ENCODE data around the gene DDI1. TPM values are rescaled to one million over a fixed set of nuclear protein-coding genes. Genes with fewer than 3 reads are reported as not detected.

Gene DDI1
- total RNA-seq, 1 donor from 2014 or later: not detected

DNA sequence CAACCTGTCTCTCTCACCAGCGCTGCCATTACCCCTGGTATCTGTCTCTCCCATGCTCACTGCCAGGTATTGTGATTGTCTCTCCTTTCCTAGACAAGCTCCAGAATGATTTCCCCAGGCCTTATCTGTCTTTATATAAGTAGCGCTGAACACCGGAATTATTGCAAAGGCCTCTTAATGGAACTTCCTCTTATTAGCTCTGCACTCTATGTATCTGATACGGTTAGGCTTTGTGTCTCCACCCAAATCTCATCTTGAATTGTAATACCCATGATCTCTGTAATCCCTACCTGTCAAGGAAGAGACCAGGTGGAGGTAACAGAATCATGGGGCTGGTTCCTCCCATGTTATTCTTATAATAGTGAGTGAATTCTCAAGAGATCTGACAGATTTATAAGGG lies 39.3 kb downstream of the DDI1 start:
- DNase-seq (ENCODE audit: low read depth): no peak

DNA sequence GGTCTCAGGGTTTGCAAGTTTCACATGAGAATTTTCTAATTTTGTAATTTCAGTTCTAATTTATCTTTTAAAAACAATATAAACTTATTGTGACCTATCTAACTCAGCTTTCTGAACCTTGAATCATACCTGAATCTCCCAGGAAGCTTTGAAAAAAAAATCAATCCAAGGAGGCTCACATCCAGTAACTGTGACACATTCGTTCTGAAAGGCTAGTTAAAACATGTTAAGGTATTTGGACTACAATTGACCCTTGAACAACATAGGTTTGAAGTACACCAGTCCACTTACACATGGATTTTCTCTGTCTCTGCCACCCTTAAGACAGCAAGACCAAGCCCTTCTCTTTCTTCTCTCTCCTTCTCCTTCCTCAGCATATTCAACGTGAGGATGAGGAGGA lies 40.0 kb downstream of the DDI1 start:
- no peak for DNase-seq (ENCODE audit: low read depth)

DNA sequence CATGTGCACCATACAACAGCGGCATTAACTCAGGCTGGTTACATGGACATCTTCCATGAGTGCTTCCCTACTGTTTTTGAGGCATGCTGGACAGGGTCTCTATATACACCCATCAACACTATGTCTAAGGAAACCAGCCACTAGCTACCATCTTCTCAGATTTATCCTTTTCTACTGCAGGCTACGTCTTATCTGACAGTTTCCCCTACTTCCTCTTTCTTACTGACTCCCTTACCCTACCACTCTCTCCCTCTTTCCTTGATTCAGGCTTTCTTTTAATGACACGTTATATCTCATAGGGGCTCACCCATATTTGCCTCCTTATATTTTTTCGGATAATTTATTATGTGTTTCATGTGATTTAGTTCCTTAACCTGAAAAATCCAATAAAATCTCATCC lies 41.8 kb downstream of the DDI1 start:
- DNase-seq (ENCODE audit: low read depth): no peak

DNA sequence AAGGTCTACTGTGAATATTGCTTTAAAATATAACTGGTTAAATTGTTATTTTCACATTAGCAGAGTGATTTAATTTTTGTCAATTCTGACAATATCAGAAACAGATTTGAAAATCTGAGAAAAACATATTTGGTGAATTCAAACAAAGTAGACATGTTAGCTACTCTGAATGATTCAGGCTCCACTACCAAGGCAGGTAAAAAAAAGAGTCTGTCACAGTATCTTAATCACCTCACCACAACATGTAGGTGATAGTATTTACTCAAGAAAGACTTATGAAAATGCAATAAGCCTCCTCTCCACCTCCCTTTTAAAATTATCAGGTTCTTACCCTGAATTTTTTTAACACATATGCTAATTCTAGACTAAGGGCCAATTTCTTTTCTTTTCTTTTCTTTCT lies 42.6 kb downstream of the DDI1 start:
- no peak for DNase-seq (ENCODE audit: low read depth)

DNA sequence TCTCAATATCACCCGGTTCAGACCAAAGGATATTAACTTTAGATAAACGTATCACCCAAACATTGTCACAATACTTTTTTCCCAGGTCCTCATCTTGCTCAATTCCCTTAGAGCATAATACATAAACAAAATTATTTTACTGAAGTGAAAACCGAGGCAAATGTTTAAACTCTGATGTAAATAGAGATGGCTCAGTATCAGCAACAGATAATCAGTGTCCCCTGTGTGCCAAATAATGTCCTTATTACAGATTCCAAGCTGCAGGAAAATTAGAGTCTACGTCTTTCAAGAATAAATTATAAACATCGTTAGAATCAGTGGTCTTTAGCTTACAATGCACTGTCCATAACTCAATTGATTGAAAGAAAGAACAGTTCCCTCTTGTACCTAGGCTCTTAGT lies 50.2 kb downstream of the DDI1 start:
- DNase-seq (ENCODE audit: low read depth): no peak

Other genes with a start within 250 kb of the DDI1 start
- gene PDGFD, start 127.5 kb downstream of the DDI1 start, total RNA-seq: 0.08 TPM in 1 of 2 replicates, not detected in the other